Osteocyte (in vitro differentiated cells): ENCODE data around the gene PAFAH1B1. TPM values are rescaled to one million over a fixed set of nuclear protein-coding genes. Genes with fewer than 3 reads are reported as not detected.

Source experiments
- DNase-seq: peaks from one replicate; pipeline ENCODE4 v3.0.0; 2021; ENCODE audit warnings: mixed read lengths; ENCODE audit not compliant: unreplicated experiment; ENCODE audit errors: extremely low spot score
- H3K27ac Mint-ChIP-seq: one replicate; pipeline ENCODE4 v1.8.0; 2021; ENCODE audit warnings: mild to moderate bottlenecking, mixed read lengths; ENCODE audit not compliant: unreplicated experiment
- H3K27me3 Mint-ChIP-seq: one replicate; pipeline ENCODE4 v1.8.0; 2021; ENCODE audit warnings: mixed read lengths; ENCODE audit not compliant: unreplicated experiment
- H3K36me3 Mint-ChIP-seq: one replicate; pipeline ENCODE4 v1.8.0; 2021; ENCODE audit warnings: mixed read lengths; ENCODE audit not compliant: unreplicated experiment
- H3K4me1 Mint-ChIP-seq: one replicate; pipeline ENCODE4 v1.8.0; 2021; ENCODE audit warnings: mixed read lengths; ENCODE audit not compliant: unreplicated experiment
- H3K4me3 Mint-ChIP-seq: one replicate; pipeline ENCODE4 v1.8.0; 2021; ENCODE audit warnings: mild to moderate bottlenecking, moderate library complexity, mixed read lengths; ENCODE audit not compliant: unreplicated experiment
- H3K9me3 Mint-ChIP-seq: one replicate; pipeline ENCODE4 v1.8.0; 2021; ENCODE audit warnings: mixed read lengths; ENCODE audit not compliant: unreplicated experiment
- total RNA-seq: library from RNA; stranded (reverse); gene quantifications from 2 replicates; pipeline ENCODE4 v1.2.1, GENCODE V29; 2021
- TF ChIP-seq, protein P1 (sequence below): fragments of 200-600 bp; sonication (generic); IDR thresholded peaks from 2 replicates; pipeline ENCODE4 v1.5.0; 2021; ENCODE audit warnings: antibody characterized with exemption, mild to moderate bottlenecking, moderate library complexity

Gene PAFAH1B1
- total RNA-seq, 1 donor from 2014 or later, result 138 TPM

DNA sequence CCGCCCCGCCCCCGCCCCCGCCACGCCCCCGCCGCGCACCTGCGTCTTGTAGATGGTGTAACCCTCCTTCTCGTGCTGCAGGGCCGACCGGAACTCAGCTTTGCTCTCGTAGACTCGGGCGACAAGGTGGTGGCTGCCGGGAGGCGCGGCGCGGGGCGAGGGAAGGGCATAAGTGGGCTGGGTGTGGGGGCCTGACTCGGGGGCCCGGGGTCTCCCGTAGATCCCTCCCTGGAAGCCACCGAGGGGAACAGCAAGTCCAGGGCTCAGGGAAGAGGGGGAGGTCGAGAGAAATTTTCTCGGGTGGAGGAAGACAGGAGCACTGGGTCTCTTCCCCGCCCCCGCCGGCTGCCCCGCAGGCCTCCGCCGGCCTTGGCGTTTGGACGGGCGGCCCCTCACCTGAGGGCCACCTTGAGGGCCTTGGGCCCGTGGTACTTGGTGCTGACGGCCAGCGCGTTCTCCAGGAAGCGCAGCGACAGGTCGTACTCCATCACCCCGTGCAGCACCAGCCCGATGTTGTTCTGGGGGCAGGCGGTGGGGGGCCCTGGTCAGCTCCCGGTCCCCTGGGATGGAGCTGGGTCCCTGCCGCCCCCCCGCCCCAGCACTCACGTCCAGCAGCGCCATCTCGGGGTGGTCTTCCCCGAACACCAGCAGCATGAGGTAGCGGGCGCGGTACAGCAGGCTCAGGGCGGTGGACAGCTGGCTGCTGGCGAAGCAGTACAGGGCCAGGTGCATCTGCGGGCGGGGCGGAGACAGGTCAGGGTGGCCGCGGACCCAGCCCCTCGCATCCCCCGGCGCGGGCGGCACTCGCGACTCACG, 98.7 kb downstream of the PAFAH1B1 start:
- H3K27me3 Mint-ChIP-seq, result no peaks in the 10 kb centered on the region

GRCh38 chr17:2692781-2693135, 99.3 kb downstream of the PAFAH1B1 start:
- H3K27ac Mint-ChIP-seq, result no peak overlapping the region
- H3K4me3 Mint-ChIP-seq, result no peak overlapping the region
- peaks cover 2% of the 10 kb centered on the region for H3K36me3 Mint-ChIP-seq
- H3K4me1 Mint-ChIP-seq, result peaks cover 3% of the 10 kb centered on the region
- TF ChIP-seq, protein P1, sequence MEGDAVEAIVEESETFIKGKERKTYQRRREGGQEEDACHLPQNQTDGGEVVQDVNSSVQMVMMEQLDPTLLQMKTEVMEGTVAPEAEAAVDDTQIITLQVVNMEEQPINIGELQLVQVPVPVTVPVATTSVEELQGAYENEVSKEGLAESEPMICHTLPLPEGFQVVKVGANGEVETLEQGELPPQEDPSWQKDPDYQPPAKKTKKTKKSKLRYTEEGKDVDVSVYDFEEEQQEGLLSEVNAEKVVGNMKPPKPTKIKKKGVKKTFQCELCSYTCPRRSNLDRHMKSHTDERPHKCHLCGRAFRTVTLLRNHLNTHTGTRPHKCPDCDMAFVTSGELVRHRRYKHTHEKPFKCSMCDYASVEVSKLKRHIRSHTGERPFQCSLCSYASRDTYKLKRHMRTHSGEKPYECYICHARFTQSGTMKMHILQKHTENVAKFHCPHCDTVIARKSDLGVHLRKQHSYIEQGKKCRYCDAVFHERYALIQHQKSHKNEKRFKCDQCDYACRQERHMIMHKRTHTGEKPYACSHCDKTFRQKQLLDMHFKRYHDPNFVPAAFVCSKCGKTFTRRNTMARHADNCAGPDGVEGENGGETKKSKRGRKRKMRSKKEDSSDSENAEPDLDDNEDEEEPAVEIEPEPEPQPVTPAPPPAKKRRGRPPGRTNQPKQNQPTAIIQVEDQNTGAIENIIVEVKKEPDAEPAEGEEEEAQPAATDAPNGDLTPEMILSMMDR, result no peak
- no peaks in the 10 kb centered on the region for H3K27me3 Mint-ChIP-seq
- no peaks in the 10 kb centered on the region for H3K9me3 Mint-ChIP-seq
- DNase-seq, result peak; percentile 77

More for the DNA sequence above, 98.7 kb downstream of the PAFAH1B1 start:
- Mint-ChIP-seq H3K27ac (no peak overlapping the region), H3K4me3 (no peak overlapping the region), H3K4me1 (peaks cover 3% of the 10 kb centered on the region), H3K9me3 (no peaks in the 10 kb centered on the region), H3K36me3 (peaks cover 2% of the 10 kb centered on the region)
- peak; percentile 83 for DNase-seq
- TF ChIP-seq, protein P1, result no peak

- Mint-ChIP-seq H3K36me3 (peaks cover 2% of the 10 kb centered on the region), H3K4me3 (no peak overlapping the region), H3K4me1 (peaks cover 3% of the 10 kb centered on the region), H3K27me3 (no peaks in the 10 kb centered on the region), H3K27ac (no peak overlapping the region), H3K9me3 (no peaks in the 10 kb centered on the region)
- TF ChIP-seq, protein P1, result no peak
- DNase-seq, result peak; percentile 84
Observed at GRCh38 chr17:2693561-2694380, 100.3 kb downstream of the PAFAH1B1 start.

- no peak overlapping the region for H3K27ac Mint-ChIP-seq
- no peaks in the 10 kb centered on the region for H3K27me3 Mint-ChIP-seq
- H3K36me3 Mint-ChIP-seq, result peaks cover 2% of the 10 kb centered on the region
- H3K4me1 Mint-ChIP-seq, result no peaks in the 10 kb centered on the region
- TF ChIP-seq, protein P1, result no peak
- no peak overlapping the region for H3K4me3 Mint-ChIP-seq
- DNase-seq, result peak; percentile 78
- no peaks in the 10 kb centered on the region for H3K9me3 Mint-ChIP-seq
Observed at GRCh38 chr17:2694381-2695242, 101.2 kb downstream of the PAFAH1B1 start.
